ENCODE data around the gene AKAP10.

AKAP10 gene

DNA sequence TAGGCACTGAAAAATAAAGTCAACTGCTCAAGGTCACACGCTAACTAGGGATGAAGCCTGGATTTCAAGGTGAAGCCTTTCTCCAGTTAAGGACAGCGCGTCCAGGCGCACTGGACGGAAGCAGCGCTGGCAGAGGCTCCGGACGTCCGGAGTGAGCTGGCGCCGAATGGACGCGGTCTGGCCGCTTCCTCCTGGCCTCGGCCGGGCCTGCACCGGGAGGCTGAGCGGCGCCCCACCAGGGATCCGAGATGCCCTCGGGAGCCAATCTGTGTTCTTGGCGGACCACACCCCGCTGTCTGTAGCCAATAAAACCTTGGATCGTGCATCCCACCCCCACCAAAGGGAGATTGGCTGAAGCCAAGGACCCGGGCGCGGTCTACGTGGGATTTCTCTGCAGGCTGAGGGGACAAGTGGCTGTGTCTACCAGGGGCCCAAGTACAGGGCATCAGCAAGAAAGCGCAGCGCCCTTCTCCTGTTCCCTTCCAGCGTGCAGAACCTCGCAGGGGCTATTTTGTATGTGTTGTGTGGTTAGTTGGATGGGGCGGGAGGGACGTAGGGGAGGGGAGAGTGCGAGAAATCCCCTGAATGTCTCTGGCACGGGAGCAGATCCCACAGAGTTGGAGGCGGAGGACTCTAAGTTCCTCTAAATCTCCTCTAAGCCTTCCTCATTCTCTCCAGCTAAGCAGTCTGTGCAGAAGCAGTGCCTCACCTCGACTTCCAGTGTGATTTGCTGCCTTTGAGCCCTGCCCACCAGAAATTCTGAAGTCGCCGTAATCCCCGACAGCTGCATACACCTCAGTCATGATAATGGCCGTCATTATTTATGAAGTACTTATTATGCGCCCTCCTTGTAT lies 2.5 kb upstream of the AKAP10 start:
- Histone ChIP-seq H3K9me3 (ENCODE audit: control insufficient read depth, insufficient read depth, low read depth, low read length) (no peaks in the 10 kb centered on the region), H3K36me3 (ENCODE audit: control insufficient read depth in 2 of 2, insufficient read depth in 1 of 2, low read length in 2 of 2) (peaks cover 0 to 10% of the 10 kb centered on the region in 2 experiments; a peak in 2 of 3 replicates), H3K4me1 (ENCODE audit: control insufficient read depth, insufficient read depth, low read length) (peaks cover 2% of the 10 kb centered on the region; the same call in 1 of the 2 replicates), H3K27ac (ENCODE audit: extremely low read depth, low read depth, low read length) (no peak overlapping the region), H3K4me3 (ENCODE audit: low read depth, low read length) (no peak overlapping the region)
- POLR2A ChIA-PET, result no interaction called here
- CTCF ChIA-PET, result interaction anchor here (2.4 kb wide), 1 partner anchor 13 kb away, joined by 7 read pairs; no protein-coding TSS in a partner anchor
- TF ChIP-seq ZNF302 (tag by site-specific recombination; IDR thresholded peaks at IDR 0.05; ENCODE audit: low read depth), result no peak
- TF ChIP-seq, protein P1, sequence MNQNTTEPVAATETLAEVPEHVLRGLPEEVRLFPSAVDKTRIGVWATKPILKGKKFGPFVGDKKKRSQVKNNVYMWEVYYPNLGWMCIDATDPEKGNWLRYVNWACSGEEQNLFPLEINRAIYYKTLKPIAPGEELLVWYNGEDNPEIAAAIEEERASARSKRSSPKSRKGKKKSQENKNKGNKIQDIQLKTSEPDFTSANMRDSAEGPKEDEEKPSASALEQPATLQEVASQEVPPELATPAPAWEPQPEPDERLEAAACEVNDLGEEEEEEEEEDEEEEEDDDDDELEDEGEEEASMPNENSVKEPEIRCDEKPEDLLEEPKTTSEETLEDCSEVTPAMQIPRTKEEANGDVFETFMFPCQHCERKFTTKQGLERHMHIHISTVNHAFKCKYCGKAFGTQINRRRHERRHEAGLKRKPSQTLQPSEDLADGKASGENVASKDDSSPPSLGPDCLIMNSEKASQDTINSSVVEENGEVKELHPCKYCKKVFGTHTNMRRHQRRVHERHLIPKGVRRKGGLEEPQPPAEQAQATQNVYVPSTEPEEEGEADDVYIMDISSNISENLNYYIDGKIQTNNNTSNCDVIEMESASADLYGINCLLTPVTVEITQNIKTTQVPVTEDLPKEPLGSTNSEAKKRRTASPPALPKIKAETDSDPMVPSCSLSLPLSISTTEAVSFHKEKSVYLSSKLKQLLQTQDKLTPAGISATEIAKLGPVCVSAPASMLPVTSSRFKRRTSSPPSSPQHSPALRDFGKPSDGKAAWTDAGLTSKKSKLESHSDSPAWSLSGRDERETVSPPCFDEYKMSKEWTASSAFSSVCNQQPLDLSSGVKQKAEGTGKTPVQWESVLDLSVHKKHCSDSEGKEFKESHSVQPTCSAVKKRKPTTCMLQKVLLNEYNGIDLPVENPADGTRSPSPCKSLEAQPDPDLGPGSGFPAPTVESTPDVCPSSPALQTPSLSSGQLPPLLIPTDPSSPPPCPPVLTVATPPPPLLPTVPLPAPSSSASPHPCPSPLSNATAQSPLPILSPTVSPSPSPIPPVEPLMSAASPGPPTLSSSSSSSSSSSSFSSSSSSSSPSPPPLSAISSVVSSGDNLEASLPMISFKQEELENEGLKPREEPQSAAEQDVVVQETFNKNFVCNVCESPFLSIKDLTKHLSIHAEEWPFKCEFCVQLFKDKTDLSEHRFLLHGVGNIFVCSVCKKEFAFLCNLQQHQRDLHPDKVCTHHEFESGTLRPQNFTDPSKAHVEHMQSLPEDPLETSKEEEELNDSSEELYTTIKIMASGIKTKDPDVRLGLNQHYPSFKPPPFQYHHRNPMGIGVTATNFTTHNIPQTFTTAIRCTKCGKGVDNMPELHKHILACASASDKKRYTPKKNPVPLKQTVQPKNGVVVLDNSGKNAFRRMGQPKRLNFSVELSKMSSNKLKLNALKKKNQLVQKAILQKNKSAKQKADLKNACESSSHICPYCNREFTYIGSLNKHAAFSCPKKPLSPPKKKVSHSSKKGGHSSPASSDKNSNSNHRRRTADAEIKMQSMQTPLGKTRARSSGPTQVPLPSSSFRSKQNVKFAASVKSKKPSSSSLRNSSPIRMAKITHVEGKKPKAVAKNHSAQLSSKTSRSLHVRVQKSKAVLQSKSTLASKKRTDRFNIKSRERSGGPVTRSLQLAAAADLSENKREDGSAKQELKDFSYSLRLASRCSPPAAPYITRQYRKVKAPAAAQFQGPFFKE (tag by site-specific recombination; IDR thresholded peaks at IDR 0.05; ENCODE audit: borderline replicate concordance), result no peak
- no peak for TF ChIP-seq ZNF610 (tag by site-specific recombination; IDR thresholded peaks at IDR 0.05; ENCODE audit: borderline replicate concordance)
- TF ChIP-seq ZSCAN30 (tag by site-specific recombination; IDR thresholded peaks at IDR 0.05), result no peak
- no peak for TF ChIP-seq ZNF266 (tag by site-specific recombination; IDR thresholded peaks at IDR 0.05; ENCODE audit: low read depth)
- no peak for TF ChIP-seq REPIN1 (tag by site-specific recombination; IDR thresholded peaks at IDR 0.05; ENCODE audit: low read depth)
- no peak for TF ChIP-seq GLI4 (tag by site-specific recombination; IDR thresholded peaks at IDR 0.05)
- TF ChIP-seq, protein P2, sequence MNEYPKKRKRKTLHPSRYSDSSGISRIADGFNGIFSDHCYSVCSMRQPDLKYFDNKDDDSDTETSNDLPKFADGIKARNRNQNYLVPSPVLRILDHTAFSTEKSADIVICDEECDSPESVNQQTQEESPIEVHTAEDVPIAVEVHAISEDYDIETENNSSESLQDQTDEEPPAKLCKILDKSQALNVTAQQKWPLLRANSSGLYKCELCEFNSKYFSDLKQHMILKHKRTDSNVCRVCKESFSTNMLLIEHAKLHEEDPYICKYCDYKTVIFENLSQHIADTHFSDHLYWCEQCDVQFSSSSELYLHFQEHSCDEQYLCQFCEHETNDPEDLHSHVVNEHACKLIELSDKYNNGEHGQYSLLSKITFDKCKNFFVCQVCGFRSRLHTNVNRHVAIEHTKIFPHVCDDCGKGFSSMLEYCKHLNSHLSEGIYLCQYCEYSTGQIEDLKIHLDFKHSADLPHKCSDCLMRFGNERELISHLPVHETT (tag by site-specific recombination; IDR thresholded peaks at IDR 0.05), result no peak
- no peak for TF ChIP-seq ZNF677 (tag by site-specific recombination; IDR thresholded peaks at IDR 0.05)
- TF ChIP-seq KLF16 (tag by site-specific recombination; IDR thresholded peaks at IDR 0.05), result no peak
- TF ChIP-seq PRDM1 (tag by site-specific recombination; IDR thresholded peaks at IDR 0.05), result no peak
- no peak for TF ChIP-seq ZNF2 (tag by site-specific recombination; IDR thresholded peaks at IDR 0.05)
- TF ChIP-seq SCRT2 (tag by site-specific recombination; IDR thresholded peaks at IDR 0.05), result no peak
- no peak for TF ChIP-seq SETDB1 (IDR thresholded peaks at IDR 0.05; ENCODE audit: insufficient read length, low read length)
- TF ChIP-seq, protein P3, sequence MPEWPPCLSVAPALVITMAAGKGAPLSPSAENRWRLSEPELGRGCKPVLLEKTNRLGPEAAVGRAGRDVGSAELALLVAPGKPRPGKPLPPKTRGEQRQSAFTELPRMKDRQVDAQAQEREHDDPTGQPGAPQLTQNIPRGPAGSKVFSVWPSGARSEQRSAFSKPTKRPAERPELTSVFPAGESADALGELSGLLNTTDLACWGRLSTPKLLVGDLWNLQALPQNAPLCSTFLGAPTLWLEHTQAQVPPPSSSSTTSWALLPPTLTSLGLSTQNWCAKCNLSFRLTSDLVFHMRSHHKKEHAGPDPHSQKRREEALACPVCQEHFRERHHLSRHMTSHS (tag by site-specific recombination; IDR thresholded peaks at IDR 0.05), result no peak
- TF ChIP-seq, protein P4, sequence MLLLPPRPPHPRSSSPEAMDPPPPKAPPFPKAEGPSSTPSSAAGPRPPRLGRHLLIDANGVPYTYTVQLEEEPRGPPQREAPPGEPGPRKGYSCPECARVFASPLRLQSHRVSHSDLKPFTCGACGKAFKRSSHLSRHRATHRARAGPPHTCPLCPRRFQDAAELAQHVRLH (tag by site-specific recombination; IDR thresholded peaks at IDR 0.05), result no peak

Data from HEK293 (cell line).